HUDEP-2 (cell line): ENCODE results near the gene RABGAP1.

Experiments
- DNase-seq, 76 experiments: peaks; one replicate each; lab custom pipeline; 2025; ENCODE audit not compliant: unreplicated experiment in 76 of 76; lab: John Stamatoyannopoulos, UW

Gene RABGAP1

GRCh38 chr9:123149067-123149466, 208.2 kb downstream of the RABGAP1 start:
- DNase-seq: no peak

GRCh38 chr9:123150708-123151503, 210.1 kb downstream of the RABGAP1 start:
- no peak for DNase-seq
